B cell (primary cell): ENCODE results near the gene TBATA. TPM values are rescaled to one million over a fixed set of nuclear protein-coding genes. Genes with fewer than 3 reads are reported as not detected.

Source experiments
- ATAC-seq: fragments of 200-7000 bp; cut with Tn5 transposase; one replicate; pipeline ENCODE4 v1.10.0; 2021; ENCODE audit warnings: low read depth, mild to moderate bottlenecking, moderate number of reproducible peaks, moderate library complexity
- CTCF ChIA-PET: fragments of 350-600 bp; sonication (Branson Sonifier 250); formaldehyde crosslinking; loops from one replicate; lab custom pipeline; 2021; ENCODE audit warnings: antibody characterized with exemption, inconsistent platforms; lab: Charles Lee
- POLR2A ChIA-PET: fragments of 350-600 bp; sonication (Branson Sonifier 250); formaldehyde crosslinking; loops from one replicate; lab custom pipeline; 2021; ENCODE audit warnings: antibody characterized with exemption; lab: Charles Lee
- DNase-seq: peaks from one replicate; pipeline ENCODE4 v3.0.0; 2013
- H2AFZ ChIP-seq: 2 replicates; pipeline ENCODE4 v1.6.1; 2012; ENCODE audit warnings: mild to moderate bottlenecking, low read depth, low read length; ENCODE audit not compliant: insufficient read depth, poor library complexity, severe bottlenecking
- H3K27ac ChIP-seq, 2 donors: 1 replicate in 1 of 2; 2 replicates in 1 of 2; pipeline ENCODE4 v1.5.1; 2012 to 2013; ENCODE audit warnings: low read length in 2 of 2, mild to moderate bottlenecking in 2 of 2, moderate library complexity in 1 of 2
- H3K27me3 ChIP-seq, 4 experiments: fragments of 200-600 bp in 1 of 4; sonication (generic) in 1 of 4; replicated peaks in 1 of 4; 1 replicate in 2 of 4; 2 replicates in 2 of 4; pipeline versions ENCODE4 v1.6.1 to v1.7.0; 2013 to 2016; ENCODE audit warnings: low read length in 3 of 4, mild to moderate bottlenecking in 2 of 4, mixed read lengths in 1 of 4, moderate library complexity in 1 of 4; ENCODE audit not compliant: insufficient read depth in 4 of 4, control insufficient read depth in 3 of 4; ENCODE audit errors: control extremely low read depth in 1 of 4
- H3K36me3 ChIP-seq, 2 experiments: replicated peaks in 1 of 2; 1 replicate in 1 of 2; 2 replicates in 1 of 2; pipeline versions ENCODE4 v1.6.1 to v1.7.1; 2013; ENCODE audit warnings: low read length in 1 of 2; ENCODE audit not compliant: insufficient read depth in 2 of 2, control insufficient read depth in 1 of 2; ENCODE audit errors: control extremely low read depth in 1 of 2, extremely low read depth in 1 of 2
- H3K4me1 ChIP-seq, 2 donors: fragments of 200-600 bp in 1 of 2; sonication (generic) in 1 of 2; 1 replicate in 1 of 2; 2 replicates in 1 of 2; pipeline versions ENCODE4 v1.5.1 to v1.6.1; 2013 to 2017; ENCODE audit warnings: low read length in 2 of 2; ENCODE audit not compliant: control insufficient read depth in 2 of 2, insufficient read depth in 2 of 2
- H3K4me2 ChIP-seq: replicated peaks from 2 replicates; pipeline ENCODE3; 2012; ENCODE audit warnings: mild to moderate bottlenecking, low read depth, low read length; ENCODE audit not compliant: poor library complexity, severe bottlenecking
- H3K4me3 ChIP-seq, 5 experiments: fragments of 200-600 bp in 1 of 5; sonication (generic) in 1 of 5; 1 replicate in 3 of 5; 2 replicates in 2 of 5; pipeline versions ENCODE4 v1.5.1 to v1.7.0; 2011 to 2016; ENCODE audit warnings: low read length in 4 of 5, mild to moderate bottlenecking in 4 of 5, low read depth in 2 of 5, control low read depth in 1 of 5, moderate library complexity in 1 of 5; ENCODE audit not compliant: insufficient read depth in 1 of 5; ENCODE audit errors: control extremely low read depth in 1 of 5, extremely low read depth in 1 of 5
- H3K79me2 ChIP-seq: fragments of 200-600 bp; sonication (generic); one replicate; pipeline ENCODE4 v1.6.0; 2016; ENCODE audit warnings: low read length; ENCODE audit not compliant: control insufficient read depth, insufficient read depth
- H3K9ac ChIP-seq: fragments of 200-600 bp; sonication (generic); 2 replicates; pipeline ENCODE4 v1.6.1; 2017; ENCODE audit warnings: mild to moderate bottlenecking, low read length, moderate library complexity
- H3K9me3 ChIP-seq, 3 donors: one replicate each; pipeline versions ENCODE4 v1.6.1 to v1.7.1; 2013; ENCODE audit warnings: low read length in 2 of 3; ENCODE audit not compliant: control insufficient read depth in 2 of 3, insufficient read depth in 1 of 3; ENCODE audit errors: control extremely low read depth in 1 of 3
- H4K20me1 ChIP-seq: 2 replicates; pipeline ENCODE4 v1.6.0; 2012; ENCODE audit warnings: mild to moderate bottlenecking, low read length; ENCODE audit not compliant: insufficient read depth, control insufficient read depth, poor library complexity, severe bottlenecking
- H3K27ac Mint-ChIP-seq: one replicate; pipeline ENCODE4 v1.8.0; 2021; ENCODE audit warnings: mixed read lengths
- H3K27me3 Mint-ChIP-seq: one replicate; pipeline ENCODE4 v1.8.0; 2021; ENCODE audit warnings: mixed read lengths
- H3K4me1 Mint-ChIP-seq: one replicate; pipeline ENCODE4 v1.8.0; 2021; ENCODE audit warnings: mixed read lengths
- H3K4me3 Mint-ChIP-seq: one replicate; pipeline ENCODE4 v1.8.0; 2021; ENCODE audit warnings: mixed read lengths
- H3K9me3 Mint-ChIP-seq: one replicate; pipeline ENCODE4 v1.8.0; 2022; ENCODE audit warnings: mixed read lengths; ENCODE audit not compliant: insufficient read depth
- EZH2 ChIP-seq: IDR thresholded peaks from 2 replicates; pipeline ENCODE4 v1.6.1; 2012; ENCODE audit warnings: borderline replicate concordance, low read depth, mild to moderate bottlenecking, moderate library complexity, low read length; ENCODE audit not compliant: insufficient read depth, poor library complexity, severe bottlenecking
- WGBS: methylation state at CpG from one replicate; pipeline ENCODE4 v1.1.5; 2013; ENCODE audit warnings: missing lambda C conversion rate; ENCODE audit not compliant: insufficient coverage; 5-methylcytosine and 5-hydroxymethylcytosine counted together
- intact Hi-C: fragments of 100-400 bp; cut with micrococcal nuclease; formaldehyde crosslinking; loops from one replicate; pipeline ENCODE4 v1.10.0; 2022
- polyA plus RNA-seq: library from polyadenylated mRNA; depleted of rRNA; stranded (reverse); fragments of >200 nt; gene quantifications from 2 replicates; pipeline ENCODE4 v1.2.3, GENCODE V29; 2012
- total RNA-seq, 2 donors: library from RNA; stranded (reverse); fragments of 120-200 nt in 1 of 2; gene quantifications; 1 replicate in 1 of 2; 2 replicates in 1 of 2; pipeline versions ENCODE4 v1.2.3 to v1.2.4, GENCODE V29; 2013 to 2022
- TF ChIP-seq, protein P1 (sequence below): fragments of 200-600 bp; IDR thresholded peaks from one replicate; pipeline ENCODE4 v1.8.0; 2022; ENCODE audit warnings: antibody characterized with exemption, mild to moderate bottlenecking

The TBATA gene
- total and polyA plus RNA-seq, 2 donors (not counting 1 experiment from before 2014, with no cell fraction given): not detected

DNA sequence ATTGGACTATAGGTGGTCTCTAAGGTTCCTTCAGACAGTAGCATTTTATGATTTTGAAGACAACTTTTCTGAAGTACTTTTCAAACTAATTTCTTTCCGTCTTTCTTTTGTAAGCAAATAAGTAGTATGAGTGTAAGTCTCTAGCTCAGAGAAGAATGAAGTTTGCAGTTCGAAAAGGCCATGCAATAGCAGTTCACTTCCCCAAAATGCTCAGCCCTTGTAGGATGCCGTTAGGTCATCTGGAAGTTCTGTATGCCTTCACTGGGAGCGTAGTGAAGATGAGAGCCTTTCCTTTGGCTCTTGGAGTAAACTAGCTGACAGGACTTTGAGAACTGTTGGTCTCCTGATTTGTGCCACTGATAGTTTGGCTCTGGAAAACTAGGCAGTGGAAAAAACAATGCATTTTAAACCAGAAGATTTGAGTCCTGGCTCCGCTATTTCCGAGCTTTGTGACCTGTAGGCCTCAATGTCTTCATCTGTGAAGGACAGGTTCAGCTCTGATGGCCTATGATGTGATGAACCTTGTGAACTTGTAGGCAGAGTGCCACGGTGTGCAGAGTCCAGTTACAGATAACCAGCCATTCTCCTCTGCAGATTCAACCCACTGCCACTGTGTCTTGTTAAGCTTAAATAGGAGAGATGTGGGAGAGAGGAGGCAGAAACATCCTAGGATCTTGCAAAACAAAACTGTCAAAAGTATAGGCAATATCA is 49.4 kb upstream of the TBATA start:
- no peaks in the 10 kb centered on the region for H3K4me1 ChIP-seq
- intact Hi-C loops: no loop called here
- Mint-ChIP-seq H3K27ac (no peak overlapping the region), H3K9me3 (no peaks in the 10 kb centered on the region), H3K27me3 (no peaks in the 10 kb centered on the region), H3K4me3 (no peak overlapping the region), H3K4me1 (peaks cover 5% of the 10 kb centered on the region)
- ATAC-seq: no peak
- H4K20me1 ChIP-seq: peaks cover 26% of the 10 kb centered on the region
- H3K4me2 ChIP-seq: no peak overlapping the region
- ChIA-PET POLR2A (no interaction called here), CTCF (interaction anchor here (0.5 kb wide), 1 partner anchor 49 kb away, joined by 4 read pairs; no protein-coding TSS in a partner anchor)
- DNase-seq: no peak
- H3K4me3 ChIP-seq: no peak overlapping the region
- WGBS: 95% methylated on average over 5 of the region's 7 CpGs
- H3K9me3 ChIP-seq: peaks cover 0 to 5% (median 4%) of the 10 kb centered on the region in 3 donors
- no peak overlapping the region for H3K27ac ChIP-seq
- H3K36me3 ChIP-seq: peaks cover 3 to 11% of the 10 kb centered on the region in 2 experiments
- H3K79me2 ChIP-seq: peaks cover 55% of the 10 kb centered on the region
- H3K9ac ChIP-seq: no peak overlapping the region
- TF ChIP-seq, protein P1, sequence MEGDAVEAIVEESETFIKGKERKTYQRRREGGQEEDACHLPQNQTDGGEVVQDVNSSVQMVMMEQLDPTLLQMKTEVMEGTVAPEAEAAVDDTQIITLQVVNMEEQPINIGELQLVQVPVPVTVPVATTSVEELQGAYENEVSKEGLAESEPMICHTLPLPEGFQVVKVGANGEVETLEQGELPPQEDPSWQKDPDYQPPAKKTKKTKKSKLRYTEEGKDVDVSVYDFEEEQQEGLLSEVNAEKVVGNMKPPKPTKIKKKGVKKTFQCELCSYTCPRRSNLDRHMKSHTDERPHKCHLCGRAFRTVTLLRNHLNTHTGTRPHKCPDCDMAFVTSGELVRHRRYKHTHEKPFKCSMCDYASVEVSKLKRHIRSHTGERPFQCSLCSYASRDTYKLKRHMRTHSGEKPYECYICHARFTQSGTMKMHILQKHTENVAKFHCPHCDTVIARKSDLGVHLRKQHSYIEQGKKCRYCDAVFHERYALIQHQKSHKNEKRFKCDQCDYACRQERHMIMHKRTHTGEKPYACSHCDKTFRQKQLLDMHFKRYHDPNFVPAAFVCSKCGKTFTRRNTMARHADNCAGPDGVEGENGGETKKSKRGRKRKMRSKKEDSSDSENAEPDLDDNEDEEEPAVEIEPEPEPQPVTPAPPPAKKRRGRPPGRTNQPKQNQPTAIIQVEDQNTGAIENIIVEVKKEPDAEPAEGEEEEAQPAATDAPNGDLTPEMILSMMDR: no peak
- no peak for TF ChIP-seq EZH2
- no peak overlapping the region for H2AFZ ChIP-seq
- H3K27me3 ChIP-seq: no peaks in the 10 kb centered on the region

DNA sequence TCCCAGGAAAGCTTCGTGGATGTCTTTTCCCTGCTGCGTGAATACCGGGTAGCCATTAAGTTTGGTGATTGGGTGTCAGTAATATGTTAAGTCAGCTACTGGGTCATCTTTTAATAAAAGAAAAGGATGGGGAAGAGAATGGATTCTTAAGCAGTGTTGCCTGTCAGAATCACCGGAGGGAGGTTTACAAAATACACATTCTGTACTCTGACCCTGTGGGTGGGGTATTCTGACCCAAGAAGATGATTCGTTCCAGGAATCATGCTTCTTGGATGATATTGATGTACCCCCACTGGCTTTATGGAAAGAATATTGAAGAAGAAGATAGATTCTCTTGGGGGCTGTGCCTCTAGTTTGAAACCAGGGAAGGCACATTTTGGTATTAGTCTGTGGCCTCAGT is 48.8 kb upstream of the TBATA start:
- ChIA-PET CTCF (no interaction called here), POLR2A (no interaction called here)
- Histone ChIP-seq H3K4me3 (no peak overlapping the region), H2AFZ (no peak overlapping the region), H4K20me1 (peaks cover 26% of the 10 kb centered on the region), H3K79me2 (peaks cover 55% of the 10 kb centered on the region), H3K4me2 (no peak overlapping the region), H3K36me3 (peaks cover 3 to 11% of the 10 kb centered on the region in 2 experiments), H3K9ac (no peak overlapping the region), H3K27me3 (no peaks in the 10 kb centered on the region), H3K27ac (no peak overlapping the region), H3K4me1 (no peaks in the 10 kb centered on the region), H3K9me3 (peaks cover 0 to 5% (median 4%) of the 10 kb centered on the region in 3 donors)
- no peak for TF ChIP-seq EZH2
- TF ChIP-seq, protein P1: no peak
- Mint-ChIP-seq H3K27me3 (no peaks in the 10 kb centered on the region), H3K4me1 (peaks cover 5% of the 10 kb centered on the region), H3K4me3 (no peak overlapping the region), H3K9me3 (no peaks in the 10 kb centered on the region), H3K27ac (no peak overlapping the region)
- intact Hi-C loops: no loop called here
- 95% methylated on average over 4 of the region's 5 CpGs for WGBS
- no peak for DNase-seq
- ATAC-seq: no peak
